GM12892 (cell line): Measurements from ENCODE around the gene XCR1.

Source experiments
- POLR2AphosphoS5 ChIP-seq: IDR thresholded peaks from 2 replicates; pipeline ENCODE4 v1.6.1; 2011; ENCODE audit warnings: low read depth, low read length, control low read depth
- TAF1 ChIP-seq: IDR thresholded peaks from 2 replicates; pipeline ENCODE4 v1.6.1; 2011; ENCODE audit warnings: low read depth, mild to moderate bottlenecking, control low read depth, low read length, borderline replicate concordance

GRCh38 chr3:45994419-45995235, 32.7 kb downstream of the XCR1 start:
- no peak for TF ChIP-seq TAF1
- no peak for TF ChIP-seq POLR2AphosphoS5
